IMR-90 (cell line): ENCODE measurements around the gene USP10. TPM values are rescaled to one million over a fixed set of nuclear protein-coding genes. Genes with fewer than 3 reads are reported as not detected.

ENCODE experiments used
- ATAC-seq: fragments of 200-7000 bp; cut with Tn5 transposase; 2 replicates; pipeline ENCODE4 v1.9.1; 2020; ENCODE audit warnings: low read depth, mild to moderate bottlenecking, moderate library complexity
- BruUV-seq: library from RNA; stranded (reverse); fragments of 400-500 nt; replicated peaks from 2 replicates; lab custom pipeline; 2021; lab: Mats Ljungman, UMichigan
- CTCF ChIA-PET: fragments of 300-600 bp; formaldehyde crosslinking; extraction: SDS; loops from one replicate; lab custom pipeline; 2021; ENCODE audit warnings: antibody characterized with exemption; lab: Yijun Ruan, JAX
- POLR2A ChIA-PET: fragments of 300-600 bp; sonication (Branson Sonifier 250); formaldehyde crosslinking; loops from one replicate; lab custom pipeline; 2022; ENCODE audit warnings: antibody characterized with exemption; ENCODE audit not compliant: unreplicated experiment; lab: Charles Lee
- DNase-seq: peaks from one replicate; pipeline ENCODE4 v3.0.0; 2013
- H2AFZ ChIP-seq: replicated peaks from 2 replicates; pipeline ENCODE3; 2013; ENCODE audit warnings: low read length, mild to moderate bottlenecking; ENCODE audit not compliant: poor library complexity
- H2AK5ac ChIP-seq: 2 replicates; pipeline ENCODE4 v1.6.1; 2013; ENCODE audit warnings: low read depth, low read length, inconsistent platforms
- H2AK9ac ChIP-seq: replicated peaks from 2 replicates; pipeline ENCODE3; 2013; ENCODE audit warnings: mild to moderate bottlenecking, low read depth, low read length, moderate library complexity; ENCODE audit not compliant: poor library complexity
- H2BK120ac ChIP-seq: 2 replicates; pipeline ENCODE4 v1.6.1; 2013; ENCODE audit warnings: low read depth, low read length, inconsistent platforms
- H2BK15ac ChIP-seq: 3 replicates; pipeline ENCODE4 v1.6.1; 2013; ENCODE audit warnings: low read depth, low read length, inconsistent platforms
- H2BK20ac ChIP-seq: 2 replicates; pipeline ENCODE4 v1.6.1; 2013; ENCODE audit warnings: low read depth, mild to moderate bottlenecking, inconsistent platforms, low read length, moderate library complexity
- H2BK5ac ChIP-seq: 2 replicates; pipeline ENCODE4 v1.6.1; 2013; ENCODE audit warnings: mild to moderate bottlenecking, low read depth, low read length, inconsistent platforms; ENCODE audit not compliant: poor library complexity, severe bottlenecking
- H3K14ac ChIP-seq: replicated peaks from 2 replicates; pipeline ENCODE4 v1.6.1; 2013; ENCODE audit warnings: low read depth, low read length, inconsistent platforms
- H3K18ac ChIP-seq: 2 replicates; pipeline ENCODE4 v1.6.1; 2013; ENCODE audit warnings: low read depth, low read length, control low read depth
- H3K23ac ChIP-seq: 2 replicates; pipeline ENCODE4 v1.6.1; 2013; ENCODE audit warnings: low read depth, low read length, inconsistent platforms
- H3K27ac ChIP-seq: 2 replicates; pipeline ENCODE4 v1.5.1; 2013; ENCODE audit warnings: mild to moderate bottlenecking, control low read depth, low read length; ENCODE audit not compliant: insufficient read depth
- H3K27me3 ChIP-seq: 2 replicates; pipeline ENCODE4 v1.6.1; 2013; ENCODE audit warnings: low read length; ENCODE audit not compliant: control insufficient read depth, insufficient read depth
- H3K36me3 ChIP-seq: 2 replicates; pipeline ENCODE4 v1.6.1; 2013; ENCODE audit warnings: low read length, mixed read lengths; ENCODE audit not compliant: control insufficient read depth, insufficient read depth
- H3K4ac ChIP-seq: 2 replicates; pipeline ENCODE4 v1.6.1; 2013; ENCODE audit warnings: low read depth, low read length, inconsistent platforms
- H3K4me1 ChIP-seq: 2 replicates; pipeline ENCODE4 v1.6.1; 2013; ENCODE audit warnings: low read length, mixed read lengths; ENCODE audit not compliant: control insufficient read depth, insufficient read depth
- H3K4me2 ChIP-seq: 2 replicates; pipeline ENCODE4 v1.6.1; 2013; ENCODE audit warnings: low read depth, mild to moderate bottlenecking, control low read depth, low read length, moderate library complexity
- H3K4me3 ChIP-seq: 2 replicates; pipeline ENCODE4 v1.5.1; 2013; ENCODE audit warnings: low read depth, mild to moderate bottlenecking, control low read depth, low read length, moderate library complexity; ENCODE audit not compliant: insufficient read depth
- H3K56ac ChIP-seq: 2 replicates; pipeline ENCODE4 v1.6.1; 2013; ENCODE audit warnings: low read length, inconsistent platforms; ENCODE audit not compliant: insufficient read depth; ENCODE audit errors: extremely low read depth
- H3K79me1 ChIP-seq, 2 experiments: 2 replicates each; pipeline ENCODE4 v1.6.1; 2013; ENCODE audit warnings: low read length in 2 of 2, inconsistent platforms in 1 of 2, low read depth in 1 of 2
- H3K9ac ChIP-seq: 2 replicates; pipeline ENCODE4 v1.6.1; 2013; ENCODE audit warnings: low read depth, low read length, control low read depth
- H3K9me1 ChIP-seq: 2 replicates; pipeline ENCODE4 v1.6.1; 2013; ENCODE audit warnings: low read length, inconsistent platforms; ENCODE audit not compliant: insufficient read depth
- H3K9me3 ChIP-seq: 2 replicates; pipeline ENCODE4 v1.6.1; 2013; ENCODE audit warnings: low read length; ENCODE audit not compliant: control insufficient read depth, insufficient read depth
- H4K20me1 ChIP-seq: 2 replicates; pipeline ENCODE4 v1.6.1; 2013; ENCODE audit warnings: low read length, inconsistent platforms; ENCODE audit not compliant: insufficient read depth
- H4K5ac ChIP-seq: 2 replicates; pipeline ENCODE4 v1.6.1; 2013; ENCODE audit warnings: mild to moderate bottlenecking, low read depth, low read length, control low read depth
- H4K8ac ChIP-seq, 2 experiments: 2 replicates each; pipeline ENCODE4 v1.6.1; 2013; ENCODE audit warnings: low read depth in 2 of 2, low read length in 2 of 2, control low read depth in 1 of 2, inconsistent platforms in 1 of 2
- H4K91ac ChIP-seq: 2 replicates; pipeline ENCODE4 v1.6.1; 2013; ENCODE audit warnings: low read depth, low read length, inconsistent platforms; ENCODE audit not compliant: insufficient read depth
- BHLHE40 ChIP-seq: fragments of 150-350 bp; IDR thresholded peaks from 2 replicates; pipeline ENCODE4 v1.6.1; 2016; ENCODE audit warnings: mild to moderate bottlenecking, low read depth, low read length
- CEBPB ChIP-seq: IDR thresholded peaks from 2 replicates; pipeline ENCODE4 v1.6.1; 2012; ENCODE audit warnings: low read depth, low read length, improper control_type of control experiment
- CHD1 ChIP-seq: IDR thresholded peaks from 2 replicates; pipeline ENCODE4 v1.6.1; 2012; ENCODE audit warnings: low read depth, low read length, improper control_type of control experiment
- CTCF ChIP-seq: conservative IDR thresholded peaks from 2 replicates; pipeline ENCODE4 v1.5.1; 2012; ENCODE audit warnings: mild to moderate bottlenecking, low read depth, low read length, improper control_type of control experiment
- ELK1 ChIP-seq: fragments of 150-350 bp; IDR thresholded peaks from 2 replicates; pipeline ENCODE4 v1.6.1; 2016; ENCODE audit warnings: low read depth, mild to moderate bottlenecking, low read length, moderate library complexity, borderline replicate concordance
- FOS ChIP-seq: fragments of 150-350 bp; IDR thresholded peaks from 2 replicates; pipeline ENCODE4 v1.6.1; 2016; ENCODE audit warnings: low read depth, low read length
- MAFK ChIP-seq: IDR thresholded peaks from 2 replicates; pipeline ENCODE4 v1.6.1; 2012; ENCODE audit warnings: low read depth, low read length, improper control_type of control experiment
- MAZ ChIP-seq: IDR thresholded peaks from 2 replicates; pipeline ENCODE4 v1.6.1; 2012; ENCODE audit warnings: low read depth, mild to moderate bottlenecking, low read length, improper control_type of control experiment, moderate library complexity, borderline replicate concordance
- MXI1 ChIP-seq: IDR thresholded peaks from 2 replicates; pipeline ENCODE4 v1.6.1; 2012; ENCODE audit warnings: low read depth, mild to moderate bottlenecking, low read length, moderate library complexity, borderline replicate concordance
- NFE2L2 ChIP-seq: fragments of 150-350 bp; IDR thresholded peaks from 2 replicates; pipeline ENCODE4 v1.6.1; 2016; ENCODE audit warnings: low read depth, mild to moderate bottlenecking, low read length
- POLR2A ChIP-seq: IDR thresholded peaks from 2 replicates; pipeline ENCODE4 v1.6.1; 2012; ENCODE audit warnings: mild to moderate bottlenecking, low read depth, low read length
- RAD21 ChIP-seq: IDR thresholded peaks from 2 replicates; pipeline ENCODE4 v1.6.1; 2012; ENCODE audit warnings: low read length, improper control_type of control experiment
- RCOR1 ChIP-seq: IDR thresholded peaks from 2 replicates; pipeline ENCODE4 v1.6.1; 2012; ENCODE audit warnings: mild to moderate bottlenecking, low read length, improper control_type of control experiment; ENCODE audit not compliant: insufficient replicate concordance
- RFX5 ChIP-seq: IDR thresholded peaks from 2 replicates; pipeline ENCODE4 v1.8.0; 2012; ENCODE audit warnings: low read depth, mild to moderate bottlenecking, low read length, moderate library complexity
- SMC3 ChIP-seq: fragments of 150-350 bp; IDR thresholded peaks from 2 replicates; pipeline ENCODE4 v1.6.1; 2016; ENCODE audit warnings: low read depth, mild to moderate bottlenecking, antibody characterized with exemption, low read length, moderate library complexity
- USF2 ChIP-seq: fragments of 150-350 bp; IDR thresholded peaks from 2 replicates; pipeline ENCODE4 v1.6.1; 2017; ENCODE audit warnings: mild to moderate bottlenecking, antibody characterized with exemption, low read length, low read depth
- WGBS, 2 experiments: methylation state at CpG; one replicate each; pipeline versions ENCODE4 v1.1.5 to v1.1.7; 2013; ENCODE audit warnings: missing lambda C conversion rate in 2 of 2; ENCODE audit not compliant: insufficient read length in 1 of 2; ENCODE audit errors: extremely low coverage in 2 of 2; 5-methylcytosine and 5-hydroxymethylcytosine counted together
- dilution Hi-C: fragments of 300-500 bp; cut with HindIII; formaldehyde crosslinking; loops from one replicate; pipeline ENCODE4 v1.14.3; 2018; ENCODE audit warnings: low sequenced_read_pairs; ENCODE audit not compliant: unreplicated experiment
- in situ Hi-C: fragments of 300-500 bp; cut with MboI; formaldehyde crosslinking; loops from 3 replicates; pipeline ENCODE4 v1.14.3; 2019; ENCODE audit warnings: low sequenced_read_pairs, inconsistent platforms, mixed read lengths
- intact Hi-C: fragments of 100-400 bp; cut with micrococcal nuclease; formaldehyde crosslinking; loops from 2 replicates; pipeline ENCODE4 v1.10.0; 2022
- polyA plus RNA-seq, 3 experiments: library from polyadenylated mRNA; depleted of rRNA; stranded (reverse); fragments of >200 nt; gene quantifications; 2 replicates each; pipeline ENCODE4 v1.2.3, GENCODE V29; 2012; ENCODE audit warnings: low replicate concordance in 1 of 3
- total RNA-seq: library from RNA; depleted of rRNA; stranded (reverse); fragments of >200 nt; gene quantifications from 2 replicates; pipeline ENCODE4 v1.2.3, GENCODE V29; 2012

Gene USP10
- total and polyA plus RNA-seq, 2 of the 4 experiments (the other 2 are of a cell fraction) = 54.3 to 79.0 TPM

- CTCF ChIA-PET = no interaction called here
These were observed 94.4 kb downstream of the USP10 start for GRCh38 chr16:84794186-84794585.

More at GRCh38 chr16:84794186-84794585, 94.4 kb downstream of the USP10 start:
- no peak overlapping the region; the same call in 1 of the 2 replicates for H3K4ac ChIP-seq
- H2AFZ ChIP-seq = no peak overlapping the region
- H2AK9ac ChIP-seq = no peak overlapping the region
- no peak overlapping the region for H4K5ac ChIP-seq
- no peak overlapping the region for H4K91ac ChIP-seq
- H3K9me1 ChIP-seq = peaks cover 14% of the 10 kb centered on the region
- no peak overlapping the region for H3K14ac ChIP-seq
- H3K4me3 ChIP-seq = no peak overlapping the region
- H3K27me3 ChIP-seq = no peaks in the 10 kb centered on the region
- 76% methylated on average over 5 of the region's 6 CpGs; no CpG with 5 or more reads in 1 of the 2 experiments for WGBS, 2 experiments
- in situ Hi-C loops (no loop called here), intact Hi-C loops (no loop called here), dilution Hi-C loops (no loop called here)
- 0 out of 2 replicates have a peak overlapping the region, but pooled peaks have one; percentile 39 for H2BK20ac ChIP-seq
- H2AK5ac ChIP-seq = peak overlapping the region; percentile 77
- H3K18ac ChIP-seq = no peak overlapping the region; the same call in 1 of the 2 replicates
- POLR2A ChIA-PET = no interaction called here
- peak overlapping the region in 1 of 2 experiments; percentile 5; a peak in 1 of 4 replicates for H4K8ac ChIP-seq
- H2BK5ac ChIP-seq = no peak overlapping the region
- no peak overlapping the region for H3K56ac ChIP-seq
- no peak for TF ChIP-seq CTCF
- no peak for TF ChIP-seq USF2
- no peak for TF ChIP-seq POLR2A
- no peak for TF ChIP-seq CEBPB
- no peak for TF ChIP-seq CHD1
- TF ChIP-seq NFE2L2 = no peak
- no peak for TF ChIP-seq MAZ
- TF ChIP-seq MAFK = no peak
- TF ChIP-seq MXI1 = no peak
- no peak for TF ChIP-seq RAD21
- TF ChIP-seq SMC3 = no peak
- no peak for TF ChIP-seq RCOR1
- TF ChIP-seq ELK1 = no peak
- no peak for TF ChIP-seq BHLHE40
- TF ChIP-seq FOS = no peak
- no peak for TF ChIP-seq RFX5
- H2BK120ac ChIP-seq = peak overlapping the region; percentile 25; the same call in 1 of the 2 replicates
- peak overlapping the region; percentile 50; the same call in 2 of the 3 replicates for H2BK15ac ChIP-seq
- H3K23ac ChIP-seq = no peak overlapping the region
- H3K4me2 ChIP-seq = no peak overlapping the region
- H3K36me3 ChIP-seq = no peaks in the 10 kb centered on the region
- H3K27ac ChIP-seq = peak overlapping the region; percentile 63; the same call in 1 of the 2 replicates
- DNase-seq = peak; percentile 21
- H3K9me3 ChIP-seq = no peaks in the 10 kb centered on the region
- H4K20me1 ChIP-seq = no peaks in the 10 kb centered on the region
- H3K79me1 ChIP-seq = no peaks in the 10 kb centered on the region
- no TSS peak for BruUV-seq
- no peak for ATAC-seq
- H3K9ac ChIP-seq = no peak overlapping the region
- peaks cover 12% of the 10 kb centered on the region for H3K4me1 ChIP-seq
